B cell (primary cell): ENCODE data around the gene TPK1. TPM values are rescaled to one million over a fixed set of nuclear protein-coding genes. Genes with fewer than 3 reads are reported as not detected.

Experiments used
- ATAC-seq: fragments of 200-7000 bp; cut with Tn5 transposase; one replicate; pipeline ENCODE4 v1.10.0; 2021; ENCODE audit warnings: low read depth, mild to moderate bottlenecking, moderate number of reproducible peaks, moderate library complexity
- CTCF ChIA-PET: fragments of 350-600 bp; sonication (Branson Sonifier 250); formaldehyde crosslinking; loops from one replicate; lab custom pipeline; 2021; ENCODE audit warnings: antibody characterized with exemption, inconsistent platforms; lab: Charles Lee
- POLR2A ChIA-PET: fragments of 350-600 bp; sonication (Branson Sonifier 250); formaldehyde crosslinking; loops from one replicate; lab custom pipeline; 2021; ENCODE audit warnings: antibody characterized with exemption; lab: Charles Lee
- DNase-seq: peaks from one replicate; pipeline ENCODE4 v3.0.0; 2013
- H2AFZ ChIP-seq: 2 replicates; pipeline ENCODE4 v1.6.1; 2012; ENCODE audit warnings: mild to moderate bottlenecking, low read depth, low read length; ENCODE audit not compliant: insufficient read depth, poor library complexity, severe bottlenecking
- H3K27ac ChIP-seq, 2 donors: 1 replicate in 1 of 2; 2 replicates in 1 of 2; pipeline ENCODE4 v1.5.1; 2012 to 2013; ENCODE audit warnings: low read length in 2 of 2, mild to moderate bottlenecking in 2 of 2, moderate library complexity in 1 of 2
- H3K27me3 ChIP-seq, 4 experiments: fragments of 200-600 bp in 1 of 4; sonication (generic) in 1 of 4; replicated peaks in 1 of 4; 1 replicate in 2 of 4; 2 replicates in 2 of 4; pipeline versions ENCODE4 v1.6.1 to v1.7.0; 2013 to 2016; ENCODE audit warnings: low read length in 3 of 4, mild to moderate bottlenecking in 2 of 4, mixed read lengths in 1 of 4, moderate library complexity in 1 of 4; ENCODE audit not compliant: insufficient read depth in 4 of 4, control insufficient read depth in 3 of 4; ENCODE audit errors: control extremely low read depth in 1 of 4
- H3K36me3 ChIP-seq, 2 experiments: replicated peaks in 1 of 2; 1 replicate in 1 of 2; 2 replicates in 1 of 2; pipeline versions ENCODE4 v1.6.1 to v1.7.1; 2013; ENCODE audit warnings: low read length in 1 of 2; ENCODE audit not compliant: insufficient read depth in 2 of 2, control insufficient read depth in 1 of 2; ENCODE audit errors: control extremely low read depth in 1 of 2, extremely low read depth in 1 of 2
- H3K4me1 ChIP-seq, 2 donors: fragments of 200-600 bp in 1 of 2; sonication (generic) in 1 of 2; 1 replicate in 1 of 2; 2 replicates in 1 of 2; pipeline versions ENCODE4 v1.5.1 to v1.6.1; 2013 to 2017; ENCODE audit warnings: low read length in 2 of 2; ENCODE audit not compliant: control insufficient read depth in 2 of 2, insufficient read depth in 2 of 2
- H3K4me2 ChIP-seq: replicated peaks from 2 replicates; pipeline ENCODE3; 2012; ENCODE audit warnings: mild to moderate bottlenecking, low read depth, low read length; ENCODE audit not compliant: poor library complexity, severe bottlenecking
- H3K4me3 ChIP-seq, 5 experiments: fragments of 200-600 bp in 1 of 5; sonication (generic) in 1 of 5; 1 replicate in 3 of 5; 2 replicates in 2 of 5; pipeline versions ENCODE4 v1.5.1 to v1.7.0; 2011 to 2016; ENCODE audit warnings: low read length in 4 of 5, mild to moderate bottlenecking in 4 of 5, low read depth in 2 of 5, control low read depth in 1 of 5, moderate library complexity in 1 of 5; ENCODE audit not compliant: insufficient read depth in 1 of 5; ENCODE audit errors: control extremely low read depth in 1 of 5, extremely low read depth in 1 of 5
- H3K79me2 ChIP-seq: fragments of 200-600 bp; sonication (generic); one replicate; pipeline ENCODE4 v1.6.0; 2016; ENCODE audit warnings: low read length; ENCODE audit not compliant: control insufficient read depth, insufficient read depth
- H3K9ac ChIP-seq: fragments of 200-600 bp; sonication (generic); 2 replicates; pipeline ENCODE4 v1.6.1; 2017; ENCODE audit warnings: mild to moderate bottlenecking, low read length, moderate library complexity
- H3K9me3 ChIP-seq, 3 donors: one replicate each; pipeline versions ENCODE4 v1.6.1 to v1.7.1; 2013; ENCODE audit warnings: low read length in 2 of 3; ENCODE audit not compliant: control insufficient read depth in 2 of 3, insufficient read depth in 1 of 3; ENCODE audit errors: control extremely low read depth in 1 of 3
- H4K20me1 ChIP-seq: 2 replicates; pipeline ENCODE4 v1.6.0; 2012; ENCODE audit warnings: mild to moderate bottlenecking, low read length; ENCODE audit not compliant: insufficient read depth, control insufficient read depth, poor library complexity, severe bottlenecking
- H3K27ac Mint-ChIP-seq: one replicate; pipeline ENCODE4 v1.8.0; 2021; ENCODE audit warnings: mixed read lengths
- H3K27me3 Mint-ChIP-seq: one replicate; pipeline ENCODE4 v1.8.0; 2021; ENCODE audit warnings: mixed read lengths
- H3K4me1 Mint-ChIP-seq: one replicate; pipeline ENCODE4 v1.8.0; 2021; ENCODE audit warnings: mixed read lengths
- H3K4me3 Mint-ChIP-seq: one replicate; pipeline ENCODE4 v1.8.0; 2021; ENCODE audit warnings: mixed read lengths
- H3K9me3 Mint-ChIP-seq: one replicate; pipeline ENCODE4 v1.8.0; 2022; ENCODE audit warnings: mixed read lengths; ENCODE audit not compliant: insufficient read depth
- EZH2 ChIP-seq: IDR thresholded peaks from 2 replicates; pipeline ENCODE4 v1.6.1; 2012; ENCODE audit warnings: borderline replicate concordance, low read depth, mild to moderate bottlenecking, moderate library complexity, low read length; ENCODE audit not compliant: insufficient read depth, poor library complexity, severe bottlenecking
- WGBS: methylation state at CpG from one replicate; pipeline ENCODE4 v1.1.5; 2013; ENCODE audit warnings: missing lambda C conversion rate; ENCODE audit not compliant: insufficient coverage; 5-methylcytosine and 5-hydroxymethylcytosine counted together
- intact Hi-C: fragments of 100-400 bp; cut with micrococcal nuclease; formaldehyde crosslinking; loops from one replicate; pipeline ENCODE4 v1.10.0; 2022
- polyA plus RNA-seq: library from polyadenylated mRNA; depleted of rRNA; stranded (reverse); fragments of >200 nt; gene quantifications from 2 replicates; pipeline ENCODE4 v1.2.3, GENCODE V29; 2012
- total RNA-seq, 2 donors: library from RNA; stranded (reverse); fragments of 120-200 nt in 1 of 2; gene quantifications; 1 replicate in 1 of 2; 2 replicates in 1 of 2; pipeline versions ENCODE4 v1.2.3 to v1.2.4, GENCODE V29; 2013 to 2022
- TF ChIP-seq, protein P1 (sequence below): fragments of 200-600 bp; IDR thresholded peaks from one replicate; pipeline ENCODE4 v1.8.0; 2022; ENCODE audit warnings: antibody characterized with exemption, mild to moderate bottlenecking

The TPK1 gene
- total and polyA plus RNA-seq, 2 donors (not counting 1 experiment from before 2014, with no cell fraction given) = 13.7 to 26.4 TPM

DNA sequence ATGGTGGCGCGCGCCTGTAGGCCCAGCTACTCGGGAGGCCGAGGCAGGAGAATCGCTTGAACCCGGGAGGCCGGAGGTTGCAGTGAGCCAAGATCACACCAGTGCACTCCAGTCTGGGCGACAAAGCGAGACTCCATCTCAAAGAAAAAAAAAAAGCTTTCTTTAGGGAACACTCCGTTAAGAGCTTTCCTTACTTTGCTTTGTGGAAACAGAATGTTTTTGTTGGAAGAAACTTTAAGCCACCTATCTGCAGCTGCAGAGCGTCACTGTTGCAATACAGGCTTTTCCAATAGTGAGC lies 641 bp upstream of the TPK1 start:
- no peaks in the 10 kb centered on the region for H4K20me1 ChIP-seq
- peak overlapping the region; percentile 85 for H3K4me3 Mint-ChIP-seq
- DNase-seq (no peak), ATAC-seq (no peak)
- 94% methylated on average over 8 of the region's 12 CpGs for WGBS
- H3K27me3 Mint-ChIP-seq = no peaks in the 10 kb centered on the region
- peak overlapping the region; percentile 76 for H3K4me2 ChIP-seq
- peak overlapping the region; percentile 99 for H3K27ac Mint-ChIP-seq
- H3K79me2 ChIP-seq = peaks cover 10% of the 10 kb centered on the region
- H3K9me3 Mint-ChIP-seq = peaks cover 7% of the 10 kb centered on the region
- peaks cover 0 to 12% (median 4%) of the 10 kb centered on the region in 3 donors for H3K9me3 ChIP-seq
- H3K27ac ChIP-seq = peak overlapping the region; percentile 87
- H3K9ac ChIP-seq = peak overlapping the region; percentile 88
- no peaks in the 10 kb centered on the region for H3K36me3 ChIP-seq
- peaks cover 19 to 20% of the 10 kb centered on the region in 2 donors for H3K4me1 ChIP-seq
- TF ChIP-seq, protein P1, sequence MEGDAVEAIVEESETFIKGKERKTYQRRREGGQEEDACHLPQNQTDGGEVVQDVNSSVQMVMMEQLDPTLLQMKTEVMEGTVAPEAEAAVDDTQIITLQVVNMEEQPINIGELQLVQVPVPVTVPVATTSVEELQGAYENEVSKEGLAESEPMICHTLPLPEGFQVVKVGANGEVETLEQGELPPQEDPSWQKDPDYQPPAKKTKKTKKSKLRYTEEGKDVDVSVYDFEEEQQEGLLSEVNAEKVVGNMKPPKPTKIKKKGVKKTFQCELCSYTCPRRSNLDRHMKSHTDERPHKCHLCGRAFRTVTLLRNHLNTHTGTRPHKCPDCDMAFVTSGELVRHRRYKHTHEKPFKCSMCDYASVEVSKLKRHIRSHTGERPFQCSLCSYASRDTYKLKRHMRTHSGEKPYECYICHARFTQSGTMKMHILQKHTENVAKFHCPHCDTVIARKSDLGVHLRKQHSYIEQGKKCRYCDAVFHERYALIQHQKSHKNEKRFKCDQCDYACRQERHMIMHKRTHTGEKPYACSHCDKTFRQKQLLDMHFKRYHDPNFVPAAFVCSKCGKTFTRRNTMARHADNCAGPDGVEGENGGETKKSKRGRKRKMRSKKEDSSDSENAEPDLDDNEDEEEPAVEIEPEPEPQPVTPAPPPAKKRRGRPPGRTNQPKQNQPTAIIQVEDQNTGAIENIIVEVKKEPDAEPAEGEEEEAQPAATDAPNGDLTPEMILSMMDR = no peak
- intact Hi-C loops = loop anchor here (5.0 kb wide), 1 partner anchor 34 kb away; no protein-coding TSS in a partner anchor
- POLR2A ChIA-PET = interaction anchor here (0.9 to 4.2 kb wide), 3 partner anchors 13 to 36 kb away, joined by 5 to 55 read pairs (median 7); no protein-coding TSS in a partner anchor
- CTCF ChIA-PET = interaction anchor here (0.7 to 4.9 kb wide), 11 partner anchors 9 to 97 kb away, joined by 3 to 49 read pairs (median 6); no protein-coding TSS in a partner anchor
- H2AFZ ChIP-seq = peak overlapping the region; percentile 97
- H3K4me1 Mint-ChIP-seq = peaks cover 23% of the 10 kb centered on the region
- no peaks in the 10 kb centered on the region for H3K27me3 ChIP-seq
- H3K4me3 ChIP-seq = peak overlapping the region in 3 of 5 experiments; percentile 83 to 97 (median 91)

DNA sequence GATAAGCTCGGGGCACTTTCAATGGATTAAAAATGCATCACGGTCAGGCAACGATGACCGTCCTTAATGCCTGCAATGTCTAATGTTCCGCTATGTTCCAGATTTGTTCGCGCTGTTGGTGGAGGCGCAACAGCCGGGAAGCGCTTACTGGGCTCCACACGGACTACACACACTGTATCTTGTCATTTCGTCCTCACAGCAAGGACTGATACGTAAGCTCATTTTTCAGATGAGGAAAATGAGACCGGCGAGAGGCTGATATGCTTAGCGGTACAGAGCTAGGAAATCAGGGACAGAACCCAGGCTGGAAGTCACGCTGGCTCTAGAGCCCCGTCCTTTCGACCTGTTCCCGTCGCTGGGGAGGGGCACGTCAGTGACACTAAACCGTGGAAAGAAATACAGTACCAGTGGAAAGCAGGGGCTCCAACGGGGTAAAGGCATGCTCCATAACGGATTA lies 670 bp downstream of the TPK1 start:
- DNase-seq = no peak

More for the DNA sequence above, 670 bp downstream of the TPK1 start:
- Histone ChIP-seq H3K4me1 (peaks cover 18% of the 10 kb centered on the region in 2 donors), H3K9me3 (peaks cover 0 to 11% (median 4%) of the 10 kb centered on the region in 3 donors), H3K36me3 (no peaks in the 10 kb centered on the region), H3K9ac (peak overlapping the region; percentile 88), H3K27me3 (no peaks in the 10 kb centered on the region), H2AFZ (peak overlapping the region; percentile 97), H3K4me3 (peak overlapping the region; percentile 83 to 98 (median 91)), H3K79me2 (peaks cover 19% of the 10 kb centered on the region), H3K27ac (peak overlapping the region; percentile 87), H4K20me1 (no peaks in the 10 kb centered on the region), H3K4me2 (peak overlapping the region; percentile 76)
- peak overlapping the region; percentile 93 for H3K4me3 Mint-ChIP-seq
- peaks cover 7% of the 10 kb centered on the region for H3K9me3 Mint-ChIP-seq
- CTCF ChIA-PET = interaction anchor here (0.7 to 4.9 kb wide), 14 partner anchors 9 to 99 kb away, joined by 3 to 49 read pairs (median 6); no protein-coding TSS in a partner anchor
- intact Hi-C loops = loop anchor here (1.0 to 5.0 kb wide), 4 partner anchors 10 to 96 kb away; no protein-coding TSS in a partner anchor
- POLR2A ChIA-PET = interaction anchor here (1.1 to 4.2 kb wide), 6 partner anchors 10 to 96 kb away, joined by 3 to 55 read pairs (median 12); no protein-coding TSS in a partner anchor
- H3K4me1 Mint-ChIP-seq = peaks cover 28% of the 10 kb centered on the region
- peak; percentile 17 for ATAC-seq
- H3K27me3 Mint-ChIP-seq = no peaks in the 10 kb centered on the region
- H3K27ac Mint-ChIP-seq = peak overlapping the region; percentile 99
- TF ChIP-seq EZH2 = no peak
- TF ChIP-seq, protein P1 = no peak
- under 1% methylated on average over 25 of the region's 25 CpGs for WGBS
